ENCODE data around the gene ORC5.
"Not testable (repeated sequence)": the region's sequence is repeated elsewhere in the genome, so short reads cannot be mapped to it uniquely, and the experiment has no call there.

Gene ORC5

DNA sequence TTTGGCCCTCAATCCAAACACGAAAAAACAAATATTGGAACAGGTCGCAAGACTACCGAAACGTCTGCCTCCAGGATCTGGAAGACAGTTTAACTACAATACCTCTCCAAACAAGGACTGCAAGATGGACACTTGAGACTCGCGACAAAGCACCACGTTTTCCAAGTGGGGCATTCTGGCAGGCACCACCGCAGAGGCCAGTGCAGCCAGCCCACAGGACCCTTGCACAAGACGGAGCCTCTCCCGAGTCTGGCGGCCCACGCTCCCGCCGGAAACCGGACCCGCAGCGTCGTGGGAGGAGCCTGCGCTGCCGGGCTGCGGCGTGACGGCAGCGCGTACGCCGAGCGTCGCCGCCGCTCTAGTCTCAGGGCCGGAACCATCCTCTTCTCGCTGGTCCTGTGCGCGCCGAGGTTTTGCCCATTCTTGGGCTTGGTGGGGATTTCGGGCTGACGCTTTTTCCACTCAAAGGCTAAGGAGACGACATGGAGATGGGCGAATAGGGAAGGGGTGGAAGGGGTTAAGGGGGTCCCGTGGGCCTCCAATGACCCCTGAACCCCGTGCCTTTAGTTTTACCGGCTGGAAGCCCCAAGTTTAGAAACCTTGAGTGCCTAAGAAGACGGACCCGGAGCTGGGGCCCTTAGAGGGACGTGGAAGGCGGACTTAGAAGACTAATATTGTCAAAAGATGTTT lies at the start of gene ORC5:
Gene ORC5, minus strand, starts transcription at position 283 of the 690 bp plus-strand sequence. Its CDS starts 109 bp downstream, at position 174.
- DNase-seq (ENCODE audit: low read depth, low spot score), result peak; percentile 80

DNA sequence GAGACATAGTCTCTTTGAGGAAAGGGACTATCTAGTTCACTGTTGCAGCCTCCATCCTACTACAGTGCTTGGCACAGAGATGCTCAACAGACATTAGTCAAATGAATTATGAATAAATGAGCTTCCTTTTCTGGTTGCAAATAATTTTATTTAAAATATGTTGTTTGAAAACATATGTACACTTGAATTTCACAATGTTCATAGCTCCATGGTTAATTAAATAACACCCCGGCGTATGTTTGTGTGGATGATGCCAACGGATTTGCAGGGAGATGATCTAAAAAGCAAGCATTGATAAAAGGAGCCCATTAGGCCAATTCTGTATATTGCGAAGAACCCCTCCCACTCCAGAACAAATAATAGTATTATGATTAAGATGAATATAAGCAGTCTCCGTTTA lies 47.8 kb upstream of the ORC5 start:
- no peak for DNase-seq (ENCODE audit: low read depth, low spot score)

DNA sequence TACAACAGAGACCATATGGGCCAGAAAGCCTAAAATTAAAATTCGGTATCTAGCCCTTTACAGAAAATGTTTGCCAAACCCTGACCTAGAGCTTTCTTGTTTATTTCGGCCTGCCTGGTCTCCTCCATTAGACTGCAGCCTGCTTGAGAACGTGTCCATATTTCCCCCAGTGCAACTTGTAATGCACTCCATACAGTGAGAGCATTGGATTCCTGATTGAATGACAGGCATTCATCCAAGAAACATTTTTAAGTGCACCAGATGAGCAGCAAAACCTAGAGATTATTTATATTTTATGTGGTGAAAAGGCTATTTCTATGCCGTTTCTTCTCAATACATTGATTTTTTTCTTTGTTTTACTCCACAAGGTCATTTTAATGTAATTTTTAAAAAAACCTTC lies 47.4 kb upstream of the ORC5 start:
- no peak for DNase-seq (ENCODE audit: low read depth, low spot score)

DNA sequence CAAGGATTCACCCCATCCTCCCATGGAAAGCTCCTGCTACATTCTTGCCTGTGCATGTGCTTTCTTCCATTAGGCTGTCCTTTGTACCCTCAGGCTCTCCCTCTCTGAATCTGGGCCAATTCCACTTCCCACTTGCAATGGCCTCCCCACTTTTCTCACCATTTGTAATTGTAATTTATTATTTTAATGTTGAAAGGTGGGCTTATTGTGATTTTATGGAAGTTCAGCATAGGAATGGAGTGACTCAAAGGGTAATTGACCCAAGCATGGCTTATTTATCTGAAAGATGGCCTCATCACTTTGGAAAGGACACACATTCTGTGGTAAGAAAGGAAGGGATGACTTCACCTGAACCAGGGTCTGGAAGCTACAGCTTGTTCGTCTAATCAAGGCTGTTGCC lies 46.9 kb upstream of the ORC5 start:
- no peak for DNase-seq (ENCODE audit: low read depth, low spot score)

DNA sequence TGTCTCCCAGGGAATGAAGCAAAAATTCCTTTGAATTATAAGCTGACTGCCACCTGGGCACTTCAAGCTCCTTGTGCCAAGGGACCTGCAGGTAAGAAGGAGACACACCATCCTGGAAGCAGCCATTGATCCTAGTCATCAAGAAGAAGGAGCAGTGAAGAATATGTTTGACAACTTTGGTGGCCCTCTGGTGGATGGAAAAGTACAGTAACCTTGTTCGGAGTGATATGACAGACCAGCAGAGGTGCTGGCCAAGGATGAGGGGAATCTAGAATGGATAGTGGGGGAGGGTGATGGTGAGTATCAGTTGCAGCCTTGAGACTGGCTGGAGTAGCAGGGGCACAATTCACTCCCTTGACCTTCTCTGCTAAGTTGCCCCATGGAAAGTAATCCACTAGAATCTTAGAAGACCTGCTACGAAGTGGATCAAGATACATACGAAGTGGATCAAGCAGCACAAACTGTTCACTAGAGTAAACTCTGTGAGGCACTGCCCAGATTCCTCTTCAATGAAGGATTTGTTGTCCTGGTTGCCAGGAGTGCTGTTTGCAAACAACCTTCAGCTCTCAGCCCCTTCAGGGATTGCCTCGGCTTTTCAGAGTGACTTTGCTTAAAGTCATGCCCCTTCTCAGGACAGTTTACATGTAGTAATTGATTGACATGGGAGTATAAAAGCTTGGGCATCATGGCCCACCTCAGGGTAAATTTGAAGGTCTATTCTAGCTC lies 44.8 kb upstream of the ORC5 start:
- DNase-seq (ENCODE audit: low read depth, low spot score), result peak; percentile 3

DNA sequence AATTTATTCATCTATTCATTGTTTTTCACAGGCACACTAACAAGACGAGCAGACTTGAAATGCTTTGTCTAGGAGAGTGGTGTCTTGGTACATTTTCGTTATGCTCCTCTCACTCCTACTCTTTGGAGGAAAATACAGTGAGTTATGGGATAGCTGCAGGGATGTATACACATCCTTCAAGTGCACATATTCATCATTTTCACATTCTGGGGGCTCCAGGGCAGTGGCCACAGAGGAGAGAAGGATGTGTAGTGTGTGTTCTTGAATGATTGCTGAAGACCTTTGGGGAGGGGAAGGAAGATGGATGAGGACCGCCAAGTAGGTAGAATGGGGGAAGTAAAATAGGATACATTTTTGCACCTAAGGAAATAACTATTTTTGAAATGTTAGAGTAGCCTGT lies 34.8 kb upstream of the ORC5 start:
- no peak for DNase-seq (ENCODE audit: low read depth, low spot score)

DNA sequence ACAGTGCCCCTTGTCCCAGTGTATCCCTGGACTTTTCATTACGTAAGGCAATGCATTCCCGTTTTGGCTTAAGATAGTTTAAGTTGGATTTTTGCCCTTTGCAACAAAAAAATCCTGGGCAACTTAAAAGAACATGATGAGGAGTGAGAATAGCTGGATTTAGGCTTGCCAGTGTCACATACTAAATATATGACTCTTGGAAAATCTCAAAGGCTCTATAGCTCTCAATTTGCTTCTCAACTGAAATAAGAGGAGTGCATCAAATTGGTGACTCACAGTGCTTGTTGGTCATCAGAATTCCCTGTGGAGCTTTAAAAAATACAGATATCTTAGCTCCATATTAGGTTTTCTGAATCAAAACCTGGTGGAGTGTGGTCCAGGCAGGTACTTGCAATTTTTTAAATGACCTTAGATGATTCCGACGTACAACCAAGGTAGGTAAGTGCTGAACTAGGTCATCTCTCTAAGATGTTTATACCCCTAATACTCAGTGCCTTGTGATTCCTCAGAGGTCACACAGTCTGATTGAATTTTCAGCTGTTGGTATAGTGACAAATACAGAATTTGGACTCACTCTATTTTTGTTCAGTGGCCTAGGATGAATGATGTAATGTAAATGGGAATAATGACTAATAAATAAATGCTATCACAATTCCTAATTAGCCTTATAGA lies 33.9 kb upstream of the ORC5 start:
- DNase-seq (ENCODE audit: low read depth, low spot score), result no peak

DNA sequence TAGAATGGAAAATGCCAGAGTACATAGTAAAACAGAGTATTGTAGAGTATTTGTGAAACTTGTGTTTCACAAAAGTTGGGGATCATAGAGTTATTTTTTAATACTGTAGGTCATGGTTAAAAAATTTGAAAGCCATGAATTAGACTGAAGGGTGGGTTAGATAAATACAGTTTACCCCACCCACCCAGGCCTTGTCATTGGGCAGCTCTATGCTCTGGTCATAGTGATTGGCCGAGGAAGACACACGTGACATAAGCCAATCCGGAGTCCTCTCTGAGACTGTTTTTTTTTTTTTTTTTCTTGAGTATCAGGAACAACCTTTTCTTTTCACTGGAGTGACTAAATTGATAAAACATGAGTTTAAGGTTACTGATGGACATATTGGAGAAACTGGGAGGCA lies 33.3 kb upstream of the ORC5 start:
- no peak for DNase-seq (ENCODE audit: low read depth, low spot score)

DNA sequence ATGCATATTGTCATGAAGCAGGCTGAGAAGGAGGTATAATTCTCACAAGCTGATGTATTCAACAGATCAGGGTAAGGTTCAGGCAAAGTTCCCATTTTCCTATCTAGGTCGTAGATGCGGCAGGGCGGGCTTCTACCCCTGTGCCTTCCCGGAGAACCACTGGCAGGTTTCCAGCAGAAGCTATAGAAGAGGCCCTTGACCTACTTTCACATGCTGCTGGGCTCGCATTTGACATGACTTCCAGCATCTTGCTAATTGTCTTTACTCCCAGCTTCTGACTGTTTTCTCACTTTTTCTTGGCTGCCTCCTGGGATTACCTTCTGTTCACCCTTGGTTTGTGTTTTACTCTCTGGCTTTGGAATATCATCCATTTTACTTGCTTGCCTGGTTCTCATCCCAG lies 32.6 kb upstream of the ORC5 start:
- DNase-seq (ENCODE audit: low read depth, low spot score), result no peak

DNA sequence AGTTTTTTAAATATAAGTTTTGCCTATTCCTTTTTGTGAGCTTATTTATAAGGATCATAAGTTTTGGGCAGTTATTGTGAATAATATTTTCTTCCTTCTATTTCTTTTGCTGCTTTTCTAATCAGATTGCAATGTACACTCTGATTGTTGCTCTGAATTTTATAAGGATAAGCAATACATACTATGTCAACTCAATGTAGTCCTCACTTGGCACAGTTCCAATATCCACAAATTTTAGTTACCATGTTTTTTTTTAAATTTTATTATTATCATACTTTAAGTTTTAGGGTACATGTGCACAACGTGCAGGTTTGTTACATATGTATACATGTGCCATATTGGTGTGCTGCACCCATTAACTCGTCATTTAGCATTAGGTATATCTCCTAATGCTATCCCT lies 27.2 kb upstream of the ORC5 start:
- not testable (repeated sequence) for DNase-seq (ENCODE audit: low read depth, low spot score)

DNA sequence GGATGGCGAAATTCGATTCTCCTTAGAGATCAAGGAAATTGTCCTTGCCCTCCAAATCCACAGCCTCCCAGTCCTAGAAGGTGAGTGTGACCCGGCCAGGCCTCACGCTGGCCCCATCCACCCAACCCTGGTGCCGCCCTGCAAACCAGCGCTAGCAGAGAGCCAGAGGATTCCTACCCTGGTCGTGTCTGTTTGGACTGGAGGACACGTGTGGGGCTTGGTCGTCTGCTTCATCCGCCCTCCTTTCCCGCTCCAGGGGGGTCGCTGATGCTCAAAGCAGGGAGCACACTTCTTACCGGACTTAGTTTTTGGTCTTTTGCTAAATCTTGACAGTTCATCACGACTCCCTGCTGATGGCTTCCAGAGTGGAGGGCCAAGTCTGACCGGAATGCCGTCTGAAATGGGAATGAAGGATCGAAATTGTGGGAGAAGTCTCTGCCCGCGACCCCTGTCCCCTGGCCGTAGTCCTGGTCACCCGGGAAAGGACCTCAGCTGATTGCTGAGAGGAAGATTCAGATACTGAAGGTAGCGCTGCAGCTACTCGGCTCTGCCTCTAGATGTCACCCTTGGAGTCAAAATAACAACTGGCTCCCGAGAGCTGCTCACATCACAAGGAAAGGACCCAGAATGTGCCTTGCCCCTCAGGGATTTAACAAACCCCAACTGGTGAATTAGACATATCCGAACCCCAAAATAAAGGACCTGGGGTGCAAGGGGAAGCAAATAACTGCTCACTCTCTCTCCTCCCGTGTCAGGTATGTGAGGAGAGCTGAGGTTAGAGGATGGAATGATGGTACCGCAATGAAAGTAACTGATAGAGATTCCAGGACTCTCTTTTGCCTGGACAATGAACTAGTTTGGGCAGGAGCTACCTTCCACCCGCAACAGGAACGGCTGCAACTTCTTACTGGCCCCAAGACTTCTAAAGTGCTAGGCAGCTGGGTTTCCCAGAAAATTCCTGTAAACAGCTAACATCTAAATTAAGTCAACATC lies 23.5 kb upstream of the ORC5 start:
- DNase-seq (ENCODE audit: low read depth, low spot score), result peak; percentile 75

DNA sequence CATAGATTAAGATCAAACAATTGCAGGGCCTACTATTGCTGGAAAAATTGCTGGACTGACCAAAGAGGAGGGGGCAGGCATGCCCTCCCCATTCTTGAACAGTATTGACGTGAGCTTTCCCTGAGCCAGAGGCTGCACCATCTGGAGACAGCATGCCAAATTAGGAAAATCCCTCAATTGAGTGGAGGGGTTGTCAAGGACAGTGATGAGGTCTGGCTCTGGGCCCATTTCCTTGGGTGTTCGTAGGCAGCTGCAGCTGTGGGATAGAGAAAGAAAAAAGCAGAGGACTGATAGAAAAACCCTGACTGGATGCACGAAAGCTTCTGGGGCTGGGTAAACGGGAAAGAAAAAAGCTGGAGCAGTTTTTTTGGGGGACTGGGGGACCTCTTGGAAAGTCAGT lies 22.8 kb upstream of the ORC5 start:
- DNase-seq (ENCODE audit: low read depth, low spot score), result no peak

DNA sequence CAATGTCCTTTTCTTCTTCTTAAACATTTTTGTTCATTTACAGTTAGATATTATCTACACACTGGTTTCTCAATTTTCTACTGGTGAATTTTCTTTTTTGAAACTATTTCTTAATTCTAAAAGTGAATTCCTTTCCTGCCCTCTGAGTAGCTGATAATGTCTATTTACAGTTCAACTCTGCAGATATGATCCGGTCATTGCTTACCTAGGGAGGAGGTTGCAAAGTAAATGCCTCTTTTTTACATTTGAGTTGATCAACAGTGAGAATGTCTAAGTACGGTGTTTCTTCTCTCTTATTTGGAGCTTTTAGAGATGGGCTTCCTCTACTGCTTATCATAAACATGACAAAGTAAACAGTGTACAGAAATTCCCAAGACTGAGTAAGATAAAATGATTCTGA lies 20.6 kb upstream of the ORC5 start:
- no peak for DNase-seq (ENCODE audit: low read depth, low spot score)

DNA sequence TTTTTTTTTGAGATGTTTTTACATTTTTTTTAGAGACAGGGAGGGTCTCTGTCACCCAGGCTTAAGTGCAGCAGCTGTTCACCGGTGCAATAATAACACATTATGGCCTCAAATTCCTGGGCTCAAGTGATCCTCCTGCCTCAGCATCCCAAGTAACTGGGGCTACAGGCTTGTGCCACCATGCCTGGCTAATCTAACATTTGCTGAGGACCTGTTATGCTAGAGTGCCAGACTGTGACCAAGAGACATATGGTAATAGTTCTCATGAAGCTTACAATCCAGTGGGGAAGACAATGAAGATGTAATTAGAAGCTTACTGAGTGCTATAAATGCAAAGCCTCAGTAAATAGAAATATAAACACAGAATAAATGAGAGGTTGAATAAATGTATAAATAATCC lies 17.6 kb upstream of the ORC5 start:
- no peak for DNase-seq (ENCODE audit: low read depth, low spot score)

DNA sequence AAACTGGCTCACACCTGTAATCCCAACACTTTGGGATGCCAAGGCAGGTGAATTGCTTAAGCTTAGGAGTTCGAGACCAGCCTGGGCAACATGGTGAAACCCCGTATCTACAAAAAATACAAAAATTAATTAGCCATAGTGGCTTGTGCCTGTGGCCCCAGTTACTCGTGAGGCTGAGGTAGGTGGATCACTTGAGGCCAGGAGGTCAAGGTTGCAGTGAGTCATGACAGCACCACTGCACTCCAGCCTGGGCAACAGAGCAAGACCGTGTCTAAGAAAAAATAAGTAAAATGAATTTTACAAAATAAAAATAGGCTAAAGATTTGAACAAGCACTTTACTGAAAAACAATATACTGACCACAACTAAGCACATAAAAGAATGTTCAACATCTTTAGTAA lies 9.8 kb upstream of the ORC5 start:
- no peak for DNase-seq (ENCODE audit: low read depth, low spot score)

DNA sequence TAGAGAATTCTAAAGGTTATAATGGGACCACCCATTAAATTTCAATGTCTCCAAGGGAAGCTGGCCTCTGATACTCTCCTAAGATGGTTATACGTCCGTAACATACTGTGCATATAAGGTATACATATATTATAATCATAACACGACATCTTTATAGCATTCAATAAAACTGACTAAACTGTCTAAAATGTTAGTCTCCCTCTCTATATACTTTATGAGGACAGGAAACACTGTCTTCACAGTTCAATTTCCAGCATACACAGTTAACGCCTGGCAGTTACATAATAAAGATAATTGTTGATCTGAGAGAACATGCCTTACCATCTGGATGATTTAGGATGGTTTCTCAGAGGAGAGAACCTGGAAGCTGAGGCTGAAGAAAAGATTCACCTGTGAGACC lies 1.2 kb upstream of the ORC5 start:
- no peak for DNase-seq (ENCODE audit: low read depth, low spot score)

DNA sequence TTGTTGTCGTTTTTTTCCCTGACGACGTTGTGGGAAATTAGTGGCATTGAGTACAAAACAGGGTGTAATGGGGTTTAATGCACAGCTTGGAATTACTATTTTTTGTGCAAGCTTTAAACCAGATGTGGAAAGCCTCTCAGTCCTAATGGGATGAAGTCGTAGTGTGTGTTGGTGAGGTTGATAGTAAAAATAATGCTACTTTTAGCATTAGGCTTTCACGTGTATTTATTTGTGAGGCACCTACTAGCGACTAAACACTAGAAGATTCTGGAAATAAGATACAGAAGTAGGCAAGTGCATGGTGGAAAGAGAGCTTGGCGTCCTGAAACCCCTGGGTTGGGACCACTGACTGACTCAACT lies 588 bp upstream of the ORC5 start:
- no peak for DNase-seq (ENCODE audit: low read depth, low spot score)

DNA sequence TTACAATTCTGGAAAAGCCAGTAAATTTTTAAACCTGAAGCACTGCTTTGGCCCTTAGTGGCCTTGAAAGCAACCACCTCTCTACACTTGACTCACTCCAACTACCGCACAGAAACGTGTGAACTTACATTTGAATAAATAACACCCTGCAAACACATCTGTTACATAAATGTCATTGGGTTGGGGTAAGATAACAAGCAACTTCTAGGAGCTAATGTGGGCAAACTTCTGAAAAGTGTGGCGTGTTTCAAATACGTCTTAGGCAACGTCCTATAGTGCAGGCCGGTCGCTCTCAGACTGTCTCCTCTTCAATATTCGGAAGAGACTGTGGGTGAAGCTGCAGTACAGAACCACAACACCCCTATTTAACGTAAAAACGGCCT lies 474 bp downstream of the ORC5 start:
- DNase-seq (ENCODE audit: low read depth, low spot score), result no peak

DNA sequence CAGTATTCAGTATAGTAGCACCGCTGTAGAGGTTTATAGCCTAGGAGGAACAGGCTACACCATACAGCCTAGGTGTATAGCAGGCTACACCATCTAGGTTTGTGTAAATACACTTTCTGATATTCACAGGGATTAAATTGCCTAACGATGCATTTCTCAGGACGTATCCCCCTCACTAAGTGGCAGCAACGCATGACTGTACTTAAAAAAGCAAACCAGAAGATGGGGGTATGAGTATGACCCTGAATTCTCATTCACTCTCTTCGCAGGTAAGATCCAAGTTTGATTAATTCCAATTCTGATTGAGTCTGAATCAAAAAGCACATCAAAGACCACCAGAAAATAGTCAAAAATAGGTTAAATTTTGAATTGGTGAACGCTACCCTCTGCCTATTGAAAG lies 972 bp downstream of the ORC5 start:
- DNase-seq (ENCODE audit: low read depth, low spot score), result no peak

DNA sequence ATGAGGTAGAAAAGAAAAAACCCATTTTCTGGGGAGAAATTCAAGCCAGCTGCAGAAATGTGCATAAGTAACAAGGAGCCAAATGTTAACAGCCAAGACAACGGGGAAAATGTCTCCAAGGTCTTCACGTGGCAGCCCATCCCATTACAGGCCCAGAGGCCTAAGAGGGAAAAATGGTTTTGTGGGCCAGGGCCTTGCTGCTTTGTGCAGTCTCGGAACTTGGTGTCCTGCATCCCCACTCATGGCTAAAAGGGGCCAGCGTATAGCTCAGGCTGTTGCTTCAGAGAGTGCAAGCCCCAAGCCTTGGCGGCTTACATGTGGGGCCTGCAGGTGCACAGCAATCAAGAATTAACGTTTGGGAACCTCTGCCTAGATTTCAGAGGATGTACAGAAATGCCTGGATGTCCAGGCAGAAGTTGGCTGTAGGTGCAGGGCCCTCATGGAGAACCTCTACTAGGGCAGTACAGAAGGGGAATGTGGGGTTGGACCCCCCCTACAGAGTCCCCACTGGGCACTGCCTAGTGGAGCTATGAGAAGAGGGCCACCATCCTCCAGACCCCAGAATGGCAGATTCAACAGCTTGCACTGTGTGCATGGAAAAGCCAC lies 9.0 kb downstream of the ORC5 start:
- DNase-seq (ENCODE audit: low read depth, low spot score), result no peak

DNA sequence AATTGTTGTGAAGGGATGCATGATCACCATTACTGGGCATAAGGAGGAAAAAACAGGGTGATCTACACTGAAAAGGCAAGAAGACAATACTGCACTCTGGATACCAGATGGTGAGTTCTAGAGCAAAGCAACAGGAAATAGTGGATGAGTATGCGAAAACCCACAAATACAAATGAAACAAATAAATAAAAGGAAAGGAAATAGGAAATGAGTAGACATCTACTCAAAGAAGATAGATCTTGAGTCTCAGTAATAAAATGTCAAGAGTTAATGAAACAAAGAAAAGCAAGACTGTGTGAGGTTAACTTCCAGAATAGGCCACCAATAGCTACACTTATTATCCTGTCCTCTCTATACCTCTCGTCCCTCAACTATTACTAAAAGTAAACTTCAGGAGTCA lies 11.7 kb downstream of the ORC5 start:
- no peak for DNase-seq (ENCODE audit: low read depth, low spot score)
